ENCODE data around the gene ADIPOQ. TPM values are rescaled to one million over a fixed set of nuclear protein-coding genes. Genes with fewer than 3 reads are reported as not detected.
"Not testable (repeated sequence)": the region's sequence is repeated elsewhere in the genome, so short reads cannot be mapped to it uniquely, and the experiment has no call there.

The ADIPOQ gene
- total RNA-seq, 1 donor, result not detected

- no peak for TF ChIP-seq CTCF (IDR thresholded peaks at IDR 0.05; ENCODE audit: insufficient read depth, low read length)
- DNase-seq (ENCODE audit: low read depth), result no peak
- H3K4me3 ChIP-seq (ENCODE audit: low read depth, low read length), result no peak overlapping the region
Observed at GRCh38 chr3:186890911-186891310, 48.4 kb downstream of the ADIPOQ start.

- not testable (repeated sequence) for H3K4me3 ChIP-seq (ENCODE audit: low read depth, low read length); DNase-seq (ENCODE audit: low read depth)
Observed at GRCh38 chr3:186893071-186893470, 50.6 kb downstream of the ADIPOQ start.

GRCh38 chr3:186895406-186895805 lies 52.9 kb downstream of the ADIPOQ start:
- DNase-seq (ENCODE audit: low read depth), result no peak
- H3K4me3 ChIP-seq (ENCODE audit: low read depth, low read length), result no peak overlapping the region
- no peak for TF ChIP-seq CTCF (IDR thresholded peaks at IDR 0.05; ENCODE audit: insufficient read depth, low read length)

GRCh38 chr3:186896006-186896405 lies 53.5 kb downstream of the ADIPOQ start:
- H3K4me3 ChIP-seq (ENCODE audit: low read depth, low read length), result no peak overlapping the region
- TF ChIP-seq CTCF (IDR thresholded peaks at IDR 0.05; ENCODE audit: insufficient read depth, low read length), result no peak
- DNase-seq (ENCODE audit: low read depth), result no peak

GRCh38 chr3:186896875-186897274 lies 54.4 kb downstream of the ADIPOQ start:
- no peak overlapping the region for H3K4me3 ChIP-seq (ENCODE audit: low read depth, low read length)
- no peak for TF ChIP-seq CTCF (IDR thresholded peaks at IDR 0.05; ENCODE audit: insufficient read depth, low read length)
- DNase-seq (ENCODE audit: low read depth), result no peak

- no peak overlapping the region for H3K4me3 ChIP-seq (ENCODE audit: low read depth, low read length)
- no peak for TF ChIP-seq CTCF (IDR thresholded peaks at IDR 0.05; ENCODE audit: insufficient read depth, low read length)
- DNase-seq (ENCODE audit: low read depth), result peak; percentile 79
Observed at GRCh38 chr3:186901135-186901734, 58.7 kb downstream of the ADIPOQ start.

- no peak overlapping the region for H3K4me3 ChIP-seq (ENCODE audit: low read depth, low read length)
- no peak for DNase-seq (ENCODE audit: low read depth)
- TF ChIP-seq CTCF (IDR thresholded peaks at IDR 0.05; ENCODE audit: insufficient read depth, low read length), result no peak
Observed at GRCh38 chr3:186902154-186902553, 59.6 kb downstream of the ADIPOQ start.
